ENCODE data around the gene TMEM41B.

- TF ChIP-seq CTCF (conservative IDR thresholded peaks at IDR 0.05; ENCODE audit: low read depth, low read length) (no peak), EZH2 (IDR thresholded peaks at IDR 0.05; ENCODE audit: borderline replicate concordance, low read depth, low read length, poor library complexity, severe bottlenecking) (no peak)
Observed at GRCh38 chr11:9265211-9266131, 48.9 kb downstream of the TMEM41B start, which contains the start of gene DENND5A.
